GM21390 (cell line): ENCODE results near the gene CD300LB.
"Not testable (repeated sequence)": the region's sequence is repeated elsewhere in the genome, so short reads cannot be mapped to it uniquely, and the experiment has no call there.

Source experiments
- ATAC-seq: cut with Tn5 transposase; IDR thresholded peaks from one replicate; pipeline ENCODE4 v1.9.1; 2021; ENCODE audit not compliant: unreplicated experiment

CD300LB gene

DNA sequence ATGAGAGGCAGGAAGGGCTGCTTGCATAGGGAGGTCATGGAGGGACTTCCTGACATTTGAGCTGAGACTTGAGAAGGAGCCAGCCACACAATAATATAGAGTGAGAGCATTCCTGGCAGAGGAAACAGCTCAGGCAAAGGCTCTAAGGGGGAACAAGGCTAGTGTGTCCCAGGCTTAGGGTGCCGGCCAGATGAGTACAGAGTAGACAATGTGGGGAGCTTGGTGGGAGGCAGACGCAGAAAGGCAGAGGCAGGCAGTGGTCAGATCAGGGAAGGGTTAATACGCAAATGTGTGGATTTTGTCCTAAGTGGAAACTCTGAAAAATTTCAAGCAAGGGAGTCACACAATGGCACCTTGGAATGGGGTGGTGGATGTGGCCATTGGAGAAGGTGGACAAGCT lies 31.3 kb downstream of the CD300LB start:
- no peak for ATAC-seq

DNA sequence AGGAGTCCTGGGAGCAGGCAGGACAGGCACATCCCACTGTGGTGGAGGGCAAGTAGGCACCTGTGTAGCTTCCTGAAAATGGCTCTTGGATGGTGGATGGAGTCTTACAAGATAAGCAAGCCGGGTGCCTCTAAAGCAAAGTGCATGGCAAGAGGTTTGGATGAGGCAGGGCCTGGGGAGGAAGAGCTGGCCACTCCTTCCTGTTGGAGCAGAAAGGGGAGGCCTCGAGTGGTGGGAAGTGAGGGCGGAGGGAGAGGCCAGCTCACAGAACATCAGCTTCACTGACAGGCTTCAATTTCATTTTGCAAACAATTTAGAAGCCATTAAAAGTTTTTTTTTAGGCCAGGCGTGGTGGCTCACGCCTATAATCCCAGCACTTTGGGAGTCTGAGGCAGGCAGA lies 33.8 kb downstream of the CD300LB start:
- no peak for ATAC-seq

DNA sequence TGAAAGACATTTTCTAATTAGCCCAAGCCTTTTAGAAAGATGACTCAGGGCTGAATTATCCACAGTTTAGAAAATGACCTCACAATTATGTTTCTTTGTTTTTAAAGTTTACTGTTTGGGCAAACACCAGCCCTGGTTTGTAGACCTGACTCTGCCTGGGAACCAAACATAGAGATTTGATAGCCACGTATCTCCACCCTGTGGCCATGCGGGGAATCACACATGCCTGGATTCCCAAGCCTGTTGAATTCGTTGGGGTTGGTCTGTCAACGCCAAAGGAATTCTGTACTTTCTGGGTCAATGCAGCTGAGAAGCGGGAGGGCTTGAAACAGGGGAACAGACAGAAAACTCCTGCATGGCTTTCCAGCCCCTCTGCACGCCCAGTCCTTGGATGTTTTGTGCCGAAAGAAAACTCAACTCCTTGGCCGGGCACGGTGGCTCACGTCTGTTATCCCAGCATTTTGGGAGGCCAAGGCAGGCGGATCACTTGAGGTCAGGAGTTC lies 37.9 kb downstream of the CD300LB start:
- ATAC-seq: no peak

DNA sequence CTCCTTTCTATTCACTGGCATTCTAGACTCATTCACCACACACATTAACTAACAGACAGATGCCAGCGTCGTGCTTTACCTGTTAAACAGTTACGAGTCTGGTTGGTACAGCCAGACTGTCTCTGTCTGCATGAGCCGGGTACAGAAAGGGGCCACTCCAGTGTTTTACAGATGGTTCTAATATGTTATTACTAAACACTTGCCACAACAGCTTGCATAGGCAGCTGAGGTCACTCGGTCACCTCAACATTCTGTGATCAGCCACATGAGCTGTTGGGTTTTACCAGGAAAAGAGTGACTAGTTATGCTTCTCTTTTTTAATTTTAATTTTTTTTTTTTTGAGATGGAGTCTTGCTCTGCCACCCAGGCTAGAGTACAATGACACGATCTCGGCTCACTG lies 39.6 kb downstream of the CD300LB start:
- ATAC-seq: no peak

DNA sequence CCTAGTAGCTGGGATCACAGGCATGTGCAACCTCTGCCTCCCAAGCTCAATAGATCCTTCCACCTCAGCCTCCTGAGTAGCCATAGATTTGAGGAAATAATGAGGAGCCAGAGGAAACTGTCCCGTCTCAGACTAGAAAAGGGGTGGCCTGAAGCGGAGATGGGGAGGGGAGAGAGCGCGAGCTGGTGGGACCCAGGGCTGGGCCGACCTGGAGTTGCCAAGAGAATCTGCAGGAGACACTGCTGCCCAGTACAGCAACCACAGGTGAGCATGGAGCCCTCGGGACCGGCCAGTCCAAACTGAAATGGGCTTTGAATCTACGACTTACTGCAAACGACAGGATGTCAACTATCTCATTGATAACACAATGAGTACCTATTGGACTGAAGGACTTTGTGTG lies 40.6 kb downstream of the CD300LB start:
- ATAC-seq: no peak

DNA sequence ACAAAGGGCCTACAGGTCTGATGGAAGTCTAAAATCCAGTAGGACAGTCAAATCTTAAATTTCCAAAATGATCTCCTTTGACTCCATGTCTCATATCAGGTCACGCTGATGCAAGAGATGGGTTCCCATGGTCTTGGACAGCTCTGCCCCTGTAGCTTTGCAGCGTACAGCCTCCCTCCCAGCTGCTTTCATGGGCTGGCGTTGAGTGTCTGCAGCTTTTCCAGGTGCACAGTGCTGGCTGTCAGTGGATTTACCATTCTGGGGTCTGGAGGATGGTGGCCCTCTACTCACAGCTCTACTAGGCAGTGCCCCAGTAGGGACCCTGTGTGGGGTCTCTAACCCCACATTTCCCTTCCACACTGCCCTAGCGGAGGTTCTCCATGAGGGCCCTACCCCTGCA lies 43.0 kb downstream of the CD300LB start:
- ATAC-seq: not testable (repeated sequence)

DNA sequence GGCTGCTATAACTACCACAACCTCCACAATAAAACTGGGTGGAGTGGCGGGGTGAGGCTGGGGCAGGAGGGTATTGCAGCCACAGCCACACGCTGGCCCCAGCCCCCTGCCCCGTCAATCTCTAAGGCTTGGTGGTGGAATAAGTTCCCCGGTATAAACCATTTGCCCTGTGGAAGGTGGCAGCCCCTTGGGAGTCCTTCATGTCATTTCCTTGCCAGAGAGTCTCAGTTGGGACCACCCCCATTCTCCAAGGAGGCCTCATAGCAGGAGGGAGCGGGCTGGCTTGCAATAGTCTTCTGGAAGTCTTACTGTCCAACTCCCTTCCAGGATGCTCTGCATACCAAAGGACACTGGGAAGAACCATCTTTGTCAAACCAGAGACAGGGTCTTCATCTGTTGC lies 45.4 kb downstream of the CD300LB start:
- ATAC-seq: no peak

DNA sequence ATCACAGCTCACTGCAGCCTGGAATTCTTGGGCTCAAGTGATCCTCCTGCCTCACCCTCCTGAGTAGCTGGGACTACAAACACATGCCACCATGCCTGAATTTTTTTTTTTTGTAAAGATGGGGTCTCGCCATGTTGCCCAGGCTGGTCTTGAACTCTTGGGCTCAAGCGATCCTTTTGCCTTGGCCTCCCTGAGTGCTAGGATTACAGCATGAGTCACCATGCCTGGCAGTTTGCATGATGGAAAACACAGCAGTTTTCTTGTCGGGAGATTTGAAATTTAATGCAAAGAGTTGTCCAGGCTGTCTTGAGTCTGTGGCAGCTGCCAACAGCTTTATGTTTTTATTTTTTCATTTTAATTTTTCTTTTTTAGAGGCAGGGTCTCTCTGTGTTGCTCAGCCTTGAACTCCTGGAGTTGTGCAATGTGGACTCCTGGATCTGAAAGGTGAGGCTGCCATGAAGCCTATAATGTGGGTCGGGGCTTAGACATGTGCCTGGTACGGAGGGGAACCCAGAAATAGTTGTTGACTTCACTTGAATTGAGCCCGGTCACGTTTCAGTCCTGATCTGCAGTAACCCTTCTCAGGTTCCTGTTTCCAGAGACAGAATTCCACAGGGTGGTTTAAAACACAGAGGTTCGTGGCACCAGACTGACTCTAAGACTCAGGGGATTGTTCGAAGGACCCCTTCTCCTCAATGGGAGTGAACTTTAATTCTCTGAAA lies 46.1 kb downstream of the CD300LB start:
- no peak for ATAC-seq

DNA sequence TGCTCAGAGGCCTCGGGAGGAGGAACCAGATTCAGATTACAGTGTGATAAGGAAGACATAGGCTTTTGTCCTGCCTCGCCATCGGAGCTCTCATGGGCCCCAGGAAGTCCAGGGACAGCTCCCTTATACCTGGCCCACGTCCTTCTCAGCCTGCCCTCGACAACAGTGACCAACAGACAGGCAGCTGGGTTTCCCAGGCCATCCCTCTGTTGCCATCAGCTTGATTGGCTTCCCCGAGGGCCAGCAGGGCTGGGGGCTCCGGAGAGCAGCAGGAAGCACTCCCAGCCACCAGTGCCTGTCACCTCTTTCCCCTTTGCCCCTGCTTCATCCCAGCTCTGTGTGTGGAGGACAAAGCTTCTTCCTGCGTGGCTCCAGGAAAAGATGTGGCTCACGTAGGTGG lies 47.2 kb downstream of the CD300LB start:
- no peak for ATAC-seq

DNA sequence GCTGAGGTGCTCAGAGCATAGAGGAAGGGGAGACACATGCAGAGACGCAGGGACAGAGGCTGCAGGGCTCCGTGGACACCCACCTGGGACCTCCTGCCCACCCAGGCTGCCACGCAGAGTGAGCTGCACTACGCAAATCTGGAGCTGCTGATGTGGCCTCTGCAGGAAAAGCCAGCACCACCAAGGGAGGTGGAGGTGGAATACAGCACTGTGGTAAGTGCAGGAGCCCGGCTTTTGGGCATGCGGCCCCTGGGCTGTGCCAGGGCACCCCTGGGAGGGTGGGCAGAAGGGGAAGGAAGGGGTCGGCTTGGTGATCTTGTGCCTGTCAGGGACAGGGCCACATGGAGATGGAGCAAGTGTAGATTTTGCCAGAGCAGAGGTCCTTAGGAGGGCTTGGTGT lies 49.7 kb downstream of the CD300LB start:
- ATAC-seq: no peak

DNA sequence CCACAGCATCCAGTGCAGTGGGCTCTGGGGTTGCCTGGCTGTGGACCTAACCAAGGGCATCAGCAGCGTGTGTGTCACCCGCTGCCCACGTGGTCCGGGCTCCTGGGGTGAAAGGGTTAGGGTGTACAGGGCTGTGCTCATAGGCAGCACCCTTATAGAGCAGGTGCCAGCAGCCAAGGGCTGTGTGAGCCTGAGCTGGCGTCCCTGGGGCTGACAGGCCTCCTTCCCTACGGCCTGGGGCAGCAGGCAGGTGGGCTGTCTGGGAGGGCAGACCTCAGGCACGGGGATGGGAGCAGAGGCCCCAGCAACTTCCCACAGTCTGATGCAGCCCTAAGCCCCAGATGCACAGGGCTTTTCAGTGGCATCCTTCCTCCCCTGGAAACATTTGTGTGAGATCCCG lies 51.0 kb downstream of the CD300LB start:
- ATAC-seq: no peak

DNA sequence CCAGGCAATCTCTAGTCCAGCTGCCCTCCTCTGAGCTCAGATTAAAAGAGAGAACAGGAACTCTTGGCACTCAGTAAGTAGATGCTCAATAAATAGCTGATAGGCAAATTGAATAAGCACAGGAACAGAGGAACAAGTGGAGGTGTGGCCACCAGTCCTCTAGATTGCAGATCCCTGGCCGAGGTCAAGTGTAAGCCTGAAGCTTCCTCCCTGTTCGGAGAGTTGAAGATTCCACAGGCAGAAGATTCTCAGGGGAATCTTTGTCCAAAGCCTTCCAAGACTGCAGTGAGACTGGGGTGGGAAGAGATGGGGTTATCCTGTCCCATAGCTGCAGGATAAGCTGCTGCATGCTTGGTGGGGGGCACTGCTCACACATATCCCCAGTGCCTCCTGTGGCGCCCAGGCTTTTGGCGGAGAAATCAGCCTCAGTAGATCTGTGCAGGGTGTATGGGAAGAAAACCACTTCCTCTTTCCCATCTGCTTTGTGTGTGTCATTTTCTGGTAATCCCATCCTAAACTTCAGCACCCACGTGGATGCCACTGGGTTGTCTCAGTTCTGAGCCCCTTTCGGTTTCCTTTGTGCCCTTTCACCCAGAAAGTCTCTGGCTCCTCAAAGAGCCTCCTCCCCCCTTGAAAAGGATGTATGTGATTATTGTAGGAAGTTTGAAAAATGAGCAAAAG lies 52.7 kb downstream of the CD300LB start:
- no peak for ATAC-seq

DNA sequence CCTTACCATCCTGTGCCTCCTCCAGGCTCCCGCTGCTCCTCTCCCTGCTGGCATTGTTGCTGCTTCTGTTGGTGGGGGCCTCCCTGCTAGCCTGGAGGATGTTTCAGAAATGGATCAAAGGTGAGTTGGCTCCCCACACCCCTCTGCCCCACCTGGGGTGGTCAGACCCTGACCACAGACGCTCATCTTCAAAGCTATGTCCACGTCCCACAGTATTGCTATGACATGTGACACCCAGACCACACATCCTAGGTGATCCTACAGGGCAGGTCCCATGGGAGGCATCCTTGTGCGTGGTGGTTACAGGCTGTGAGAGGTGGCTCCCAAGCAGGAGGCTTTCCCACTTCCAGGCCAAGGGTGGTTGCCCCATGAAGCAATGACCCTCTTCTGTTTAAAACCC lies 53.9 kb downstream of the CD300LB start:
- ATAC-seq: no peak

DNA sequence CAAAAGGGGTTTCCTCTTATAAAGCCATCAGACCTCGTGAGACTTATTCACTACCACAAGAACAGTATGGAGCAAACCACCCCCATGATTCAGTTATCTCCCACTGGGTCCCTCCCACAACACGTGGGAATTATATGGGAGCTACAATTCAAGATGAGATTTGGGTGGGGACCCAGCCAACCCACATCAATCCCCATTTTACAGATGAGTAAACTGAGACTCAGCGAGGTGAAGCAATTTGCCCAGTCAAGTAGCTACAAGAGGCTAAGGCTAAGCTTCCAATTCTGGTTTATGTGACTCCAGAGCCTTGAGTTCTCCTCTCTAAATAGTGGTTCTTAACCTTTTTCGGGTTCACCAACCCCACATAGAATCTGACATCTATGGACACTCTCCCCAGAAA lies 56.1 kb downstream of the CD300LB start:
- ATAC-seq: no peak

DNA sequence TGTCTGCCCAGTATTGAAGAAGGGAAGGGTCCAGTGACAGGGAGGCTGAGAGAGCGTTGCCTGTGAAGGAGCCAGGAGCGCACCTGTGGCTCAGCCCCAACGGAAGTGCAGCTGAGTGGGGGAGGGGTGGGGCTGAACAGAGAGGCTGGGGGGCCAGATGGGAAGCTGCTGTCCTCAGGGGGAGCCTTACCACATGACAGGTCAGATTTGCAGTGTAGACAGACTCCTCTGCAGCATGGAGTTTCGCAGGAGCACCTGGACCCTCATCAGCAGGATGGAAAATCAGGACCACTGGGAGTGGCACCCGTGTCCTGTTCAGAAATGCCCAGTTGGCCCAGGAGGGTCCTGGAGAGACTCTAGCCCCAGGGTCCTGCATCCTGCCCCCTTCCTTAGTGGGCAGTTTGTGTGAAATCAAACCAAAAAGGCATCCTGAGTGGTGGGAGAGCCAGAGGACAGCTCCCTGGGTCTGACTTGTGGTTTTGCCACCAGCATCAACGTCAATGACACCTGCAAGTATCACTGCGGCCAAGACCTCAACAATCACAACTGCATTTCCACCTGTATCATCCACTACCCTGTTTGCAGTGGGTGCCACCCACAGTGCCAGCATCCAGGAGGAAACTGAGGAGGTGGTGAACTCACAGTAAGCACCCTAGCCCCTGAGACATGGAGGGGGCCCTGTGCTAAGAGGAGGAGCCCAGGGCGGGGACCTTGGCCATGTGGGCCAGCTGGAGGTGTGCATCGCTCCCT lies 57.1 kb downstream of the CD300LB start:
- no peak for ATAC-seq

DNA sequence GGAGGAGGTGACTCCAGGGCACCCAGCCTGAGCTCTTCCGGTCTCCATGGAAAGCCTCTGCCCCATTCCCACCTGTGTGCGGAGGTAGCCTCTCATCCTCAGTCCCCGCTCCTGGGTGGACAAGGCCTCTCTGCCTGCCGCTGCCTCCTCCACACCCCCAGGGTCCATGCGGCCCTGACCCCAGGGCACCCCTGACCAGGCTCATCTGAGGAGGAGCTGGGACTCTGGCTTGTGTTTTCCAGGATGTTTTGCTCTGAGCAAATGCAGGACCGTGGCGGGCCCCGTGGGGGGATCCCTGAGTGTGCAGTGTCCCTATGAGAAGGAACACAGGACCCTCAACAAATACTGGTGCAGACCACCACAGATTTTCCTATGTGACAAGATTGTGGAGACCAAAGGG lies 58.0 kb downstream of the CD300LB start:
- no peak for ATAC-seq

DNA sequence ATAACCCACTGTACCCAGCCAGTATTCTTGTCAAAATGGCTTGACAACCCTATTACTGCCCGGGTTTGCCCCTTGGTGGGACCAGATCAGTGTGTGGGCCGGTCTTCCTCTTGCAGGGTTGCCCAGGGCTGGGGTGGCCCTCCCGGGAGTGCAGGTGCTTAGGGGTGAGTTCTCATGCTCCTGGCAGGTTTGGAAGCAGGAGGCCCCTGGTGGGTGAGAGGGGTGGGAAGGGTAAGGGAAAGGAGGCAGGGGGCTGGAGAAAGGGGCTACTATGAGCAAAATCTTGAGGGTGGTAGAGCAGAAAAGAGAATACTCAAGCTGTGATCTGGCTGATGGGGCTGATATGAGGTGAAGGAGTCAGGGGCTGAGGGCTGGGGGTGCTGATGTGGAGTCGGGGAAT lies 58.4 kb downstream of the CD300LB start:
- no peak for ATAC-seq

DNA sequence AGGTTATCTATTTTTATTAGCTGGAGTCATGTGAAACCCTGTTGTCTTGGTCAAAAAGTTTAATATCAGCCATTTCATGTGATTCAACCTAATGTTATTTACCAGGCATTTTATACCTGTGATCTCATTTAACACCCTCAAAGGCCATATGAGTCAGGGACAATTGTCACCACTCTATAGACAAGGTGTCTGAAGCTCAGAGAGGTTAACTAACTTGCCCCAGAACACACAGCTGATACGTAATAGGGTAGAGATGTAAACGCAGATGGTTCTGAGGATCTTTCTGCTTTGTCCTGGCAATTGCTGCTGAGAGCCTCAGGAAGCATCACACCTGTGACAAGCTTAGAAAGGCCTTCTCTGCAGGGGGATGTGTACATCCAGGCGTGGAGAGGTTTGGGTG lies 59.9 kb downstream of the CD300LB start:
- ATAC-seq: no peak
